BE2C (cell line): ENCODE results near the gene CHTOP.
A peak's percentile ranks its signal among the peaks of the same experiment; 100 is the strongest.

ENCODE experiments used
- DNase-seq: peaks from one replicate; pipeline ENCODE4 v3.0.0-alpha.2; 2020
- H3K27me3 ChIP-seq: fragments of 250-450 bp; sonication (Bioruptor Pico); 2 replicates; pipeline ENCODE4 v1.5.1; 2020; ENCODE audit warnings: mild to moderate bottlenecking
- H3K36me3 ChIP-seq: fragments of 250-450 bp; sonication (Bioruptor Pico); 2 replicates; pipeline ENCODE4 v1.5.1; 2020; ENCODE audit warnings: mild to moderate bottlenecking
- H3K4me1 ChIP-seq: fragments of 250-450 bp; sonication (Bioruptor Pico); 2 replicates; pipeline ENCODE4 v1.5.1; 2020
- H3K4me3 ChIP-seq: 2 replicates; pipeline ENCODE4 v1.5.1; 2011; ENCODE audit warnings: low read depth, low read length
- H3K9me3 ChIP-seq: fragments of 250-450 bp; sonication (Bioruptor Pico); 2 replicates; pipeline ENCODE4 v1.5.1; 2020
- CTCF ChIP-seq: IDR thresholded peaks from 2 replicates; pipeline ENCODE4 v1.5.1; 2012; ENCODE audit warnings: mild to moderate bottlenecking, low read depth, low read length

CHTOP gene

GRCh38 chr1:153592748-153593147, 41.1 kb upstream of the CHTOP start:
- no peak for TF ChIP-seq CTCF
- H3K27me3 ChIP-seq, result no peaks in the 10 kb centered on the region
- H3K36me3 ChIP-seq, result no peaks in the 10 kb centered on the region
- no peak overlapping the region for H3K4me3 ChIP-seq
- DNase-seq, result no peak
- no peaks in the 10 kb centered on the region for H3K9me3 ChIP-seq
- H3K4me1 ChIP-seq, result peaks cover 1% of the 10 kb centered on the region; the same call in 1 of the 2 replicates

- TF ChIP-seq CTCF, result no peak
- Histone ChIP-seq H3K27me3 (no peaks in the 10 kb centered on the region), H3K4me1 (peaks cover 4% of the 10 kb centered on the region; the same call in 1 of the 2 replicates), H3K36me3 (no peaks in the 10 kb centered on the region), H3K9me3 (no peaks in the 10 kb centered on the region), H3K4me3 (no peak overlapping the region)
- DNase-seq, result no peak
Observed at GRCh38 chr1:153597206-153597605, 36.7 kb upstream of the CHTOP start.

GRCh38 chr1:153598309-153599172, 35.3 kb upstream of the CHTOP start:
- TF ChIP-seq CTCF, result no peak
- H3K36me3 ChIP-seq, result no peaks in the 10 kb centered on the region
- H3K27me3 ChIP-seq, result no peaks in the 10 kb centered on the region
- H3K4me3 ChIP-seq, result no peak overlapping the region
- DNase-seq, result peak; percentile 35
- H3K9me3 ChIP-seq, result no peaks in the 10 kb centered on the region
- peaks cover 4% of the 10 kb centered on the region; the same call in 1 of the 2 replicates for H3K4me1 ChIP-seq

DNA sequence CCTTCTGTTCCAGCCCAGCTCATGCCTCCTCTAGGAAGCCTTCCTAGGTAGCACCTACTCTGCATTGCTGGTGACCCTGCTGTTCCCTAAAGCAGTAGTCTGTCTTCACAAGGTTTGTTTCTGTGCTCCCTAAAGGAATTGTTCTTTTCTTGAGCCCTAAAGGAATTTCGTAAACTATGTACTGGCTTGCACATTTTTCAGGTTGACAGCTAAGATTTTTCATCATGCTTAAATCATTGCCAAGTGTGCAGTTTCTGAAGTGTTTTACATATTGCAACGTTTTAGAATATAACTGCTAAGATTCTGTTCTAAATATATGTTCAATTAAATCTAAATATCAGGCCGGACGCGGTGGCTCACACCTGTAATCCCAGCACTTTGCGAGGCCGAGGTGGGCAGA, 34.0 kb upstream of the CHTOP start:
- H3K27me3 ChIP-seq, result no peaks in the 10 kb centered on the region
- H3K4me3 ChIP-seq, result no peak overlapping the region
- H3K9me3 ChIP-seq, result no peaks in the 10 kb centered on the region
- TF ChIP-seq CTCF, result no peak
- no peak for DNase-seq
- no peaks in the 10 kb centered on the region for H3K36me3 ChIP-seq
- peaks cover 4% of the 10 kb centered on the region; the same call in 1 of the 2 replicates for H3K4me1 ChIP-seq

DNA sequence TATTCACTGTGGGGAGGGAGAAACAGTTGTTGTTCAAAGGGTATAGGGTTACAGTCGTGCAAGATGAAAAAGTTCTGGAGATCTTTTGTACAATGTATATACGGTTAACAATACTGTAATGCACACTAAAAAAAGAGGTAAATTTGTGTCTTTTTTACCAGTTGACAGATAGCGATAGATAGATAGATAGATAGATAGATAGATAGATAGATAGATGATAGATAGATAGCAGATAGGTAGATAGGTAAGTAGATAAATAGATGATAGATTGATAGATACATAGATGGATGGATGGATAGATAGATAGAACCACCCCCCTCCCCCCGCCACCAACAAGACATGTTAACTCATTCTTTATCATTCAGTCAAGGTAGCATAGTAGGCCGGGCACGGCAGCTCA, 31.1 kb upstream of the CHTOP start:
- Histone ChIP-seq H3K9me3 (no peaks in the 10 kb centered on the region), H3K4me1 (peaks cover 4% of the 10 kb centered on the region; the same call in 1 of the 2 replicates), H3K4me3 (no peak overlapping the region), H3K27me3 (no peaks in the 10 kb centered on the region), H3K36me3 (no peaks in the 10 kb centered on the region)
- no peak for DNase-seq
- TF ChIP-seq CTCF, result no peak

GRCh38 chr1:153606194-153606593, 27.7 kb upstream of the CHTOP start:
- Histone ChIP-seq H3K4me3 (no peak overlapping the region), H3K4me1 (peaks cover 19% of the 10 kb centered on the region), H3K9me3 (no peaks in the 10 kb centered on the region), H3K27me3 (no peaks in the 10 kb centered on the region), H3K36me3 (no peaks in the 10 kb centered on the region)
- no peak for DNase-seq
- no peak for TF ChIP-seq CTCF
